NCI-H82 treated with DMSO at 0.1 percent for 48 hours (cell line): Measurements from ENCODE around the gene TEDC1.

Experiments used
- DNase-seq: peaks from one replicate; lab custom pipeline; 2025; ENCODE audit not compliant: unreplicated experiment; lab: John Stamatoyannopoulos, UW

The TEDC1 gene, protein sequence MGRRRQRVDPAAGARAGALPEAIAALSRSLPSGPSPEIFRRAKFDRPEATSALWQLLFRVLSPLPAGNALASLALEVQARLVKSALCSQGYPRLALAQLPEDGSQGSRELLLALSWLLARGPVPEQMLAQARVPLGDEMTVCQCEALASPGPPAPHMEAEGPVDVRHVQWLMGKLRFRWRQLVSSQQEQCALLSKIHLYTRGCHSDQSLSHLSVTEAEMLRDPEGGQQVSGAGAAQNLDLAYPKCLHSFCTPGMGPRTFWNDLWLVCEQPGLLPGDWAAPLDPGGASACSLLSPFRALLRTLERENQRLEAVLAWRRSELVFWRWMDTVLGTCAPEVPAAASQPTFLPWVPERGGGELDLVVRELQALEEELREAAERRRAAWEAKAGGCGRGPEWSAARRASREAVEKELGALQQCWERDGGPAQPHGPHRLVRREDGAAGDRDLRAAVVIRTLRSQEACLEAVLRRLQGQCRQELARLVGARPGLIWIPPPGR

DNA sequence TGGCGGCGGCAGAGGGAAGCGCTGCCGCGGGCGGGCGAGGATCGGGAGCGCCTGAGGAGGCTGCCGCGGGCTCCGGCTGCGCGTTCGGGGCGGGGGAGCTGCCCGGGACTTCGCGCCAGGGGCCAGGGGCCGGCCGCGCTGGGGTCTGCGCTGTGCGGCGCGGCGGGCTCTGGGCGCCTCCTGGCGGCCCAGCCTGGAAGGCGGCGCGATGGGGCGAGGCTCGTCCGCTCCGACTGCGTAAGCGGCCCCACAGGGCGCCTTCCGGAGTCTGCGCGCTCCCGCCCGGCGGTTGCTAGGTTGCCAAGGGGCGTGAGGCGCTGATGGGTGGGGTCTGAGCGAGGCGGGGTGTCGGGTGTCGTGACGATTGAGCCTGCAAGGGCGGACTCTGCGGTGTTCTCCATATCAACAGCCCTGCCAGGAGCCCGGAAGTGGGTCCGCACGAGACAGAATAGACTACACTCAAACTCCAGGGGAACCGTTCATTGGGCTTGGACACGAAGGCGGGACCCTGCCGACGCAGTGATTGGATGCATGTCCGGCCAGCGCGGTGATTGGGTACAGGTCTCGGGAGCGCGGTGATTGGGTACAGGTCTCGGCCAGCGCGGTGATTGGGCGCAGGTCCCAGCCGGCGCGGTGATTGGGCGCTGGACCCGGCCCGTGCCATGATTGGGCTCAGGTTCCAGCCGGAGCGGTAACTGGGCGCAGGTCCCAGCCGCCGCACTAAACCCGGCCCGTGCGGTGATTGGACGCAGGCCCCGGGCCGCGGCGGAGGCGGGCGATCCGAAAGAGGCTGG is at the start of gene TEDC1:
TEDC1 (plus strand) TSS at position 675 of the 794 bp plus-strand sequence. CDS start 130 bp downstream, outside the sequence.
- DNase-seq, result peak; percentile 98

GRCh38 chr14:105442125-105442524 is 48.9 kb upstream of the TEDC1 start:
- DNase-seq, result no peak

DNA sequence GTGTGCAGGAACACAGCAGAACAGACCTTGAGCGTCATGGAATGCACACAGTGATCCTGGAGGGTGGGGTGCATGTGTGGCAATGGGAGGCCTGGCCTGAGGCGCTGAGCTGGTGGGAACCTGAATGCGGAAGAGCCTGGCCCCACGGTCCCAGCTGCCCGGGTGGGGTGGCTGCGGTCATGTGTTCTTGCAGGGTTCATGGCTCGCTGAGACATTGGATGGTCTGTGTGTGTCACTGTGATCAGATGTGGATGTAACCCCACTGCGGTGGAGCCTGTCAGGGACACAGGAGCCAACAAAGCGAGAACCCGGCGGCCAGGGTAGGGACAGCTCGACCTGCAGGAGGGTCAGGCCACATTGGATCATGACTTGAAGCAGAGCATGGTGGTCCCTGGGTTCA is 48.2 kb upstream of the TEDC1 start:
- no peak for DNase-seq

DNA sequence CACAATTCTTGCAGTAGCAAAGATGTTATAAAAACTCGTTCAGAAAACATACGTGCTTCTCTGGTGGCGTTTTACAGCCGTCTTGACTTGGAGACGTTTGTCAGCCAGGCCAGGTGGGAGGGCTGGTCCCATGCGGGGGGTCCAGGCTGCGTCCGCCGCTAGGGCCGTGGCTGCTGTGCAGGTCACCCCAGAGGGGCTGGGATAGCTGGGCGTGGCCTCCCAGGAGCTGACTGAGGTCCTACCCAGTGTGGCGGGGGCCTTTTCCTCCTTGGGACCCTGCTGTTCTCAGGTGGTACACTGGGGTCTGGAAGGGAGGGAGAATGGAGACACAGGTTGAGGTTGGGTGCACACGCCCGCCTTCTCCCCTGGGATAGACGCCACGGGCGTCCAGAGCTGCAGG is 46.2 kb upstream of the TEDC1 start:
- DNase-seq, result no peak

DNA sequence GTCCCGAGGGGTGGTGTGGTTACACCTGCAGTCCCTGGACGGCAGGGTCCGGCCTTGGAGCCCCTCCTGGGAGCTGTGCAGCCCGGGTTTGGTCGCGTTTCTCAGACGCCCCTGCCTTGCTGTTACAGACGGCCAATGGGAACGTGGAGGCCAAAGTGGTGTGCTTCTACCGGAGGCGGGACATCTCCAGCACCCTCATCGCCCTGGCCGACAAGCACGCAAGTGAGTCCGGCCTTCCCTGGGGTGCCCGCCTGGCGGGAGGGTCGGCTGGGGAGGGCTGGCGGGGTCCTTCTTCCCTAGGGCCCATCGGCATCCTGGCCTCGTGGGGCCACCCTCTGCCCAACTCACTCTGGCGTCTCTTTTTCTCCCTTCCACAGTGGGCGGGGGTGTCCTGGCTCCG is 45.8 kb upstream of the TEDC1 start:
- no peak for DNase-seq

DNA sequence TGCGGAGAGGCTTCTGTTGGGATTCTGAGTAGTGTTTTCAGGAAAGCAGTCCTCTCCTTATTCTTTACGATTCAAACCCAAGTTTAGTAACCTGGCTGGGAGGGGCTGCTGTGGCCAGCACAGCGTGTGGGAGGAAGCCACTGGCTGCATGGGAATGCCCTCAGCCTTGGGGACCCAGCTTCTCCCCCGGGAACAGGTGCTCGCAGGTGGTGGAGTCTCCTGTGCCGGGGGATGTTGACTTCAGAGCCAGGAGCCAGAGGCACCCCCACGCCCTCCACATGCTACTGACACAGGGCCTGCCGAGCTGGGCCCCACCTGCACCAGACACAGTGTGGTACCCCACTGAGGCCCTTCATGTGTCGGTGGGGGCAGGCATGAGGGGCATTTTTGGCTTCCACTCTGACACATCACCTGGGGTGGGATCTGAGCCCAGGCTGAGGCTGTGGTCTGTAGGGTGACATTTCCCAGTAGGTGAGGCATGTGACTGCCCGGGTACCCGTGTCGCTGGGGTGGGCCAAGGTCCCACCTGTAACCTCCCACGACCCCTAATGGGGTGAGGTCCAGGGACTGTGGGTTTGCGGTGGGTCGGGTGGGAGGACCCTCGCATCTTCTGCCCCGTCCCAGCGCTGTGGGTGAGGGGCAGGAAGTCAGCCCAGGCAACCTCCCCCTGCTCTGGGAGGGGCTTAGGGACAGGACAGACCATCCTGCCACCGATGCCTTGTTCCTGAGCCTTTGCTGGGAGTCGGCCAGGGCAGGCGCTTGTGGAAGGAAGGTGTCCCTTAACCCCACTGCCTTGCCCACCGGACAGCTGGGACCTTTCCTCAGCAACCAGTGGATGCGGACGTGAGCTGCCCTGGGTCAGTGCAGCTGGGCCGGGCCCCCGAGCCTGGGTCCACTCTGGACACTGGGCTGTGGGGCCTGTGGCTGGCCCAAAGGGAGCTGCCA is 44.9 kb upstream of the TEDC1 start:
- DNase-seq, result no peak

DNA sequence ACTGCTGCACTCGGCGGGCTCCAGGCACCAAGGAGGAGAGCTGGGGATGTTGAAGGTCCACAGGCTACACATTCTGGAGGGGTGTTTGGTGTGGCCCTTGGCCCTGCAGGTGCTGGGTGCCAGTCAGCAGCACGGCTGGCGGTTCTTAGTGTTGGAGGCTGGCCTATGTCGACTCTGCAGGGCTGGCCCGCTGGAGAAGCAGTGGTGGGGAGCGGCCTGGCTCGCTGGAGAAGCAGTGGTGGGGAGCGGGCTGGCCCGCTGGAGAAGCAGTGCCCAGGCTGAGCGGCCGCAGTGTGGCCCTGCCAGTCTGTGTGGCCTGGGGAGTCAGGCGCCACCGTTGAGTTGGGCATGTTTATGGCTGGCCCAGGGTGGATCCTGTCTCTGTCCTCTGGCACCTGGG is 44.1 kb upstream of the TEDC1 start:
- no peak for DNase-seq

- DNase-seq, result no peak
Observed at GRCh38 chr14:105447651-105448640, 43.1 kb upstream of the TEDC1 start.

GRCh38 chr14:105448706-105449111 is 42.3 kb upstream of the TEDC1 start:
- DNase-seq, result peak; percentile 3

- no peak for DNase-seq
Observed at GRCh38 chr14:105449276-105450122, 41.5 kb upstream of the TEDC1 start.

- DNase-seq, result no peak
Observed at GRCh38 chr14:105450123-105450505, 40.9 kb upstream of the TEDC1 start.

DNA sequence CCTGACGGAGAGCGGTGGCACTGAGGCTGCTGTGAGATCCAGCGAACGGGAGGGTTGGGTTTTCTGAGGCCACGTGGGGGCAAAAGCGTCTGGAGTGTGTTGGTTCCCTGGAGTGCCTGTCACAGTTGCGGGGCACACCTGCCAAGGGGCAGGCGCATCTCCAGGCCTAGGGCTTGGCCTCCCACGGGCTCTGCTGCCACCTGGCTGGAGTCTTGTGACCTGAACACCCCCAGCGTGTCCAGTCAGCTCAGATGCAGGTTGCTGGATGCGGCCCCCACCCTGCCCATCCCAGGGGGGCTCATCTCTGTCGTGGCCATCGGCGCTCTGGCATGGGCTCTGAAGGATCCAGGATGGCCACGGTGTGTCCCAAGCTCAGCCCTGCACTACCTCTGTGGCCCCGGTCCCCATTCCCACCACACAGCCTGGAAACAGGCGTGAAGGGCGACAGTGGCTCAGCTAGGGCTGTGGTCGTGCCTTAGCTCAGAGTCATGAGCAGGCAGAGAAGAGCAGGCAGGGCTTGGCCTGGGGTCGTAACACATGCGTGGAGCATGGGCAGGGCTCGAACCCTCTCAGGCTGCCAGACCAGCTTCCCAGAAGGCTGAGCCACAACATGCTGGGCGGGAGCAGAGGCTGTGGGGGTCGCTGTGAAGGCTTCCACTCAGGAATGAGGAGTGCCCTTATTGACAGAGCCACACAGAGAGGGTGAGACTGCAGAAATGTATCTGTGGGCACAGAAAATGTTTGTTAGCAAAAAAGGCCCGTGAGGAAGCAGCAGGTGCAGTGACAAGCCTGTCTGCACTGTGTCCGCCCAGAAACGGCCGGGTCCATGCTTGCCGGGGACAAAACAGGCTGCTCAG is 40.0 kb upstream of the TEDC1 start:
- DNase-seq, result no peak

- DNase-seq, result no peak
Observed at GRCh38 chr14:105452963-105453362, 38.1 kb upstream of the TEDC1 start.

DNA sequence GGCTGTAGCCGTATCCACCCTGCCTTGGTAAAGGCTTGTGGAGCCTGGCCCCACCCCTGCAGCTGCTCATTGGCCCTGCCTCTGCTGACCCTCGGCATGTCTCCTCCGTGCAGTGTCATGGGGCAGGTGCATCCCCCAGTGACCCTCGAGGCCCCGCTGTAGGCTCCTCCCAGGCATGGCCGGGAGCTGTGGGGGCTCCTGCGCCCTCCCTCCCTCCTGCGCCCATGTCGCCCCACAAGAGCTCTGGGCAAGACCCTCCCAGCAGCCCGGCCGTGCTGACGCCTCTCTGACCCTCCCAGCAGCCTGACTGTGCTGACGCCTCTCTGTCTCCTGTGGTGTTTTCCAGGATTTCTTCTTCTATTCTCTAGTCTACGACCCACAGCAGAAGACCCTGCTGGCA is 37.2 kb upstream of the TEDC1 start:
- no peak for DNase-seq

- DNase-seq, result no peak
Observed at GRCh38 chr14:105455086-105455640, 35.9 kb upstream of the TEDC1 start.

- DNase-seq, result no peak
Observed at GRCh38 chr14:105455766-105456660, 35.0 kb upstream of the TEDC1 start.
